Thoracic aorta (tissue), 2 donors: ENCODE measurements around the gene TFDP1. TPM values are rescaled to one million over a fixed set of nuclear protein-coding genes. Genes with fewer than 3 reads are reported as not detected.

ENCODE experiments used
- ATAC-seq: fragments of 150-250 bp; one replicate; pipeline ENCODE4 v1.8.0; 2017; ENCODE audit warnings: low read depth; ENCODE audit not compliant: insufficient number of reproducible peaks, low FRiP score
- DNase-seq: peaks from one replicate; pipeline ENCODE4 v3.0.0-alpha.2; 2020; ENCODE audit warnings: low spot score
- H3K27ac ChIP-seq, 2 donors: fragments of 200-600 bp; sonication (generic); 1 replicate in 1 of 2; 2 replicates in 1 of 2; pipeline ENCODE4 v1.5.1; 2016; ENCODE audit warnings: mild to moderate bottlenecking in 2 of 2, moderate library complexity in 2 of 2
- H3K27me3 ChIP-seq: fragments of 200-600 bp; sonication (generic); replicated peaks from 2 replicates; pipeline ENCODE4 v1.6.0; 2016; ENCODE audit warnings: mild to moderate bottlenecking; ENCODE audit not compliant: insufficient read depth
- H3K36me3 ChIP-seq: fragments of 200-600 bp; sonication (generic); one replicate; pipeline ENCODE4 v1.5.1; 2016
- H3K4me1 ChIP-seq, 2 donors: fragments of 200-600 bp; sonication (generic); 1 replicate in 1 of 2; 2 replicates in 1 of 2; pipeline versions ENCODE4 v1.5.1 to v1.6.0; 2016; ENCODE audit warnings: low read depth in 2 of 2, mild to moderate bottlenecking in 1 of 2; ENCODE audit not compliant: control insufficient read depth in 1 of 2
- H3K4me3 ChIP-seq: fragments of 200-600 bp; sonication (generic); 2 replicates; pipeline ENCODE4 v1.5.1; 2016; ENCODE audit warnings: mild to moderate bottlenecking
- H3K9me3 ChIP-seq: fragments of 200-600 bp; sonication (generic); 2 replicates; pipeline ENCODE4 v1.5.1; 2016
- CTCF ChIP-seq: fragments of 200-600 bp; sonication (generic); IDR thresholded peaks from one replicate; pipeline ENCODE4 v1.5.1; 2019; ENCODE audit warnings: antibody characterized with exemption
- total RNA-seq, 2 donors: library from RNA; depleted of rRNA; stranded (reverse); fragments of >200 nt; gene quantifications; one replicate each; pipeline versions ENCODE4 v1.1.0 to v1.2.3, GENCODE V29; 2016

TFDP1 gene
- total RNA-seq, 2 donors from 2014 or later: 39.3 to 49.3 TPM

- H3K4me1 ChIP-seq: no peaks in the 10 kb centered on the region
- ATAC-seq: no peak
- no peak overlapping the region for H3K4me3 ChIP-seq
- no peaks in the 10 kb centered on the region for H3K27me3 ChIP-seq
- H3K27ac ChIP-seq: no peak overlapping the region
- H3K9me3 ChIP-seq: no peaks in the 10 kb centered on the region
- no peak for DNase-seq
- H3K36me3 ChIP-seq: peaks cover 19% of the 10 kb centered on the region
- no peak for TF ChIP-seq CTCF
Measured at GRCh38 chr13:113555141-113555540, 29.4 kb upstream of the TFDP1 start.

GRCh38 chr13:113557013-113557412 is 27.5 kb upstream of the TFDP1 start:
- Histone ChIP-seq H3K27me3 (no peaks in the 10 kb centered on the region), H3K36me3 (peaks cover 8% of the 10 kb centered on the region), H3K4me1 (no peaks in the 10 kb centered on the region), H3K9me3 (no peaks in the 10 kb centered on the region), H3K4me3 (no peak overlapping the region), H3K27ac (no peak overlapping the region)
- no peak for DNase-seq
- no peak for ATAC-seq
- no peak for TF ChIP-seq CTCF

GRCh38 chr13:113558461-113558860 is 26.1 kb upstream of the TFDP1 start:
- Histone ChIP-seq H3K9me3 (no peaks in the 10 kb centered on the region), H3K27ac (no peak overlapping the region), H3K4me3 (no peak overlapping the region), H3K27me3 (no peaks in the 10 kb centered on the region), H3K4me1 (peaks cover 0 to 5% of the 10 kb centered on the region in 2 donors), H3K36me3 (peaks cover 8% of the 10 kb centered on the region)
- no peak for TF ChIP-seq CTCF
- DNase-seq: no peak
- ATAC-seq: no peak

- Histone ChIP-seq H3K36me3 (peaks cover 2% of the 10 kb centered on the region), H3K4me1 (peaks cover 0 to 5% of the 10 kb centered on the region in 2 donors), H3K27ac (no peak overlapping the region), H3K27me3 (no peaks in the 10 kb centered on the region), H3K9me3 (no peaks in the 10 kb centered on the region), H3K4me3 (no peak overlapping the region)
- no peak for TF ChIP-seq CTCF
- no peak for DNase-seq
- no peak for ATAC-seq
Measured at GRCh38 chr13:113559061-113559460, 25.5 kb upstream of the TFDP1 start.

- no peak for ATAC-seq
- Histone ChIP-seq H3K36me3 (no peaks in the 10 kb centered on the region), H3K27ac (no peak overlapping the region), H3K4me3 (no peak overlapping the region), H3K27me3 (no peaks in the 10 kb centered on the region), H3K9me3 (no peaks in the 10 kb centered on the region), H3K4me1 (peaks cover 0 to 5% of the 10 kb centered on the region in 2 donors)
- no peak for TF ChIP-seq CTCF
- no peak for DNase-seq
Measured at GRCh38 chr13:113559901-113560644, 24.5 kb upstream of the TFDP1 start.
